A673 (cell line): ENCODE measurements around the gene TMEM100. TPM values are rescaled to one million over a fixed set of nuclear protein-coding genes. Genes with fewer than 3 reads are reported as not detected.
A peak's percentile ranks its signal among the peaks of the same experiment; 100 is the strongest.

ENCODE experiments used
- BruUV-seq: library from RNA; stranded (reverse); fragments of 400-500 nt; replicated peaks from 2 replicates; lab custom pipeline; 2021; lab: Mats Ljungman, UMichigan
- CTCF ChIA-PET: fragments of 300-600 bp; sonication (Branson Sonifier 250); formaldehyde crosslinking; loops from one replicate; lab custom pipeline; 2022; ENCODE audit warnings: antibody characterized with exemption; lab: Charles Lee
- POLR2A ChIA-PET: fragments of 300-600 bp; sonication (Branson Sonifier 250); formaldehyde crosslinking; loops from one replicate; lab custom pipeline; 2022; ENCODE audit warnings: antibody characterized with exemption; ENCODE audit not compliant: low non-redundant PET; lab: Charles Lee
- DNase-seq: peaks from one replicate; pipeline ENCODE4 v3.0.0-alpha.2; 2015; ENCODE audit warnings: low spot score
- H3K27ac ChIP-seq: fragments of 200-600 bp; sonication (generic); 2 replicates; pipeline ENCODE4 v1.5.1; 2016; ENCODE audit warnings: mixed run types, low read depth, mild to moderate bottlenecking, mixed read lengths, antibody characterized with exemption, low read length; ENCODE audit not compliant: poor library complexity, severe bottlenecking
- H3K27me3 ChIP-seq: fragments of 200-600 bp; sonication (generic); replicated peaks from 2 replicates; pipeline ENCODE4 v1.6.1; 2017; ENCODE audit warnings: mixed run types, low read depth, mild to moderate bottlenecking, mixed read lengths, antibody characterized with exemption, low read length; ENCODE audit not compliant: insufficient read depth, poor library complexity
- H3K36me3 ChIP-seq: fragments of 200-600 bp; sonication (generic); 2 replicates; pipeline ENCODE4 v1.6.1; 2016; ENCODE audit warnings: mixed run types, mild to moderate bottlenecking, mixed read lengths, antibody characterized with exemption, low read length; ENCODE audit not compliant: insufficient read depth, poor library complexity, severe bottlenecking
- H3K4me1 ChIP-seq: fragments of 200-600 bp; sonication (generic); 2 replicates; pipeline ENCODE4 v1.6.1; 2017; ENCODE audit warnings: mixed run types, mild to moderate bottlenecking, mixed read lengths, antibody characterized with exemption, low read length; ENCODE audit not compliant: insufficient read depth, poor library complexity, severe bottlenecking
- H3K4me3 ChIP-seq: fragments of 200-600 bp; sonication (generic); 2 replicates; pipeline ENCODE4 v1.5.1; 2016; ENCODE audit warnings: low read depth, mixed run types, mild to moderate bottlenecking, mixed read lengths, low read length; ENCODE audit not compliant: poor library complexity, severe bottlenecking
- H3K9me3 ChIP-seq: fragments of 200-600 bp; sonication (generic); 2 replicates; pipeline ENCODE4 v1.6.1; 2016; ENCODE audit warnings: mixed run types, low read depth, mild to moderate bottlenecking, mixed read lengths, antibody characterized with exemption, low read length; ENCODE audit not compliant: poor library complexity, severe bottlenecking
- EZH2 ChIP-seq: fragments of 200-600 bp; sonication (generic); IDR thresholded peaks from 2 replicates; pipeline ENCODE4 v1.6.1; 2017; ENCODE audit warnings: borderline replicate concordance, low read depth, mild to moderate bottlenecking, mixed read lengths, antibody characterized with exemption, low read length; ENCODE audit not compliant: poor library complexity, severe bottlenecking
- intact Hi-C: fragments of 100-400 bp; cut with micrococcal nuclease; formaldehyde crosslinking; loops from one replicate; pipeline ENCODE4 v1.10.0; 2022; ENCODE audit not compliant: unreplicated experiment
- total RNA-seq: library from RNA; stranded (reverse); gene quantifications from 2 replicates; pipeline ENCODE4 v1.2.3, GENCODE V29; 2021
- TF ChIP-seq, protein P1 (sequence below): fragments of 300-800, 200-600 bp; sonication (generic); conservative IDR thresholded peaks from 2 replicates; pipeline ENCODE4 v1.5.1; 2017; ENCODE audit warnings: low read depth, mild to moderate bottlenecking, antibody characterized with exemption, low read length, moderate library complexity, mixed read lengths

The TMEM100 gene
- total RNA-seq, 1 experiment from 2014 or later = 7.9 TPM

GRCh38 chr17:55769625-55770000, 46.9 kb upstream of the TMEM100 start:
- BruUV-seq = no TSS peak
- H3K4me1 ChIP-seq = peaks cover 23% of the 10 kb centered on the region
- POLR2A ChIA-PET = no interaction called here
- H3K4me3 ChIP-seq = no peak overlapping the region
- H3K36me3 ChIP-seq = no peaks in the 10 kb centered on the region
- intact Hi-C loops = no loop called here
- H3K27me3 ChIP-seq = no peaks in the 10 kb centered on the region
- CTCF ChIA-PET = interaction anchor here (1.0 to 2.2 kb wide), 5 partner anchors 128 to 255 kb away, joined by 3 to 27 read pairs (median 3); no protein-coding TSS in a partner anchor
- peak; percentile 35 for DNase-seq
- H3K27ac ChIP-seq = no peak overlapping the region
- H3K9me3 ChIP-seq = no peaks in the 10 kb centered on the region
- TF ChIP-seq, protein P1, sequence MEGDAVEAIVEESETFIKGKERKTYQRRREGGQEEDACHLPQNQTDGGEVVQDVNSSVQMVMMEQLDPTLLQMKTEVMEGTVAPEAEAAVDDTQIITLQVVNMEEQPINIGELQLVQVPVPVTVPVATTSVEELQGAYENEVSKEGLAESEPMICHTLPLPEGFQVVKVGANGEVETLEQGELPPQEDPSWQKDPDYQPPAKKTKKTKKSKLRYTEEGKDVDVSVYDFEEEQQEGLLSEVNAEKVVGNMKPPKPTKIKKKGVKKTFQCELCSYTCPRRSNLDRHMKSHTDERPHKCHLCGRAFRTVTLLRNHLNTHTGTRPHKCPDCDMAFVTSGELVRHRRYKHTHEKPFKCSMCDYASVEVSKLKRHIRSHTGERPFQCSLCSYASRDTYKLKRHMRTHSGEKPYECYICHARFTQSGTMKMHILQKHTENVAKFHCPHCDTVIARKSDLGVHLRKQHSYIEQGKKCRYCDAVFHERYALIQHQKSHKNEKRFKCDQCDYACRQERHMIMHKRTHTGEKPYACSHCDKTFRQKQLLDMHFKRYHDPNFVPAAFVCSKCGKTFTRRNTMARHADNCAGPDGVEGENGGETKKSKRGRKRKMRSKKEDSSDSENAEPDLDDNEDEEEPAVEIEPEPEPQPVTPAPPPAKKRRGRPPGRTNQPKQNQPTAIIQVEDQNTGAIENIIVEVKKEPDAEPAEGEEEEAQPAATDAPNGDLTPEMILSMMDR = no peak
- TF ChIP-seq EZH2 = no peak

DNA sequence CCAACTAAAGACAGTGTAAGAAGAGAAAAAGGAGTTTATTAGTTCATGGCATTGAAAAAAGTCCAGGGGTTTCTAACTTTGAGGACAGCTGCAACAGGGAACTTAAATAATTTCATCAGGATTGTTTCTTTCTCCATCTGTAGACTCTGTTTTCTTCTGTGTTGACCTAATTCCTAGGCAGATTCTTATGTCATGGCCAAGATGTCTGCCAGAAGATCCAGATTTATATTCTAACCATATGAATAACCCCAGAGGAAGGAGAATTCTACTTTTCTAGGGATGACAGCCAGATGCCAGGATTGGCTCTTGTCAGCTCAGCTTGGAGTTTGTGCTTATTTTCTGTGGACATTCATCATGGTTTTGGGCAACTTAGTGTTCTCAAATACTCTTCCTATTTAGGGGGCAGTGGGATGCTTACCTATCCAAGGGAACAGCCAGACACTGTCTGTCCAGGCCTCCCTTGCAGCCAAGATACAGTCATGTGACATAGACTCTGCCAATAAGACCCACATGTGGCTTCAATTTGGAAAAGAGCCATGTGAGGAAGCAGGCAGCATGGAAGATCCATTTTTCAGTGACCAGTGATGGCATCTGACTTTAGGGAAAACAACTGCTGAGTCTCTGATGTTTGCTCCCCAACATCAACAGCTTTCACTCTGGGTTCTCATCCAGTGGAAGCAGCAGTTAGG, 46.4 kb upstream of the TMEM100 start:
- DNase-seq = no peak
- no TSS peak for BruUV-seq
- intact Hi-C loops = no loop called here
- CTCF ChIA-PET = interaction anchor here (1.0 to 2.2 kb wide), 3 partner anchors 127 to 242 kb away, joined by 3 to 27 read pairs (median 5); no protein-coding TSS in a partner anchor
- Histone ChIP-seq H3K4me1 (peaks cover 28% of the 10 kb centered on the region), H3K4me3 (no peak overlapping the region), H3K27me3 (no peaks in the 10 kb centered on the region), H3K36me3 (no peaks in the 10 kb centered on the region), H3K9me3 (no peaks in the 10 kb centered on the region), H3K27ac (no peak overlapping the region)
- TF ChIP-seq EZH2 = no peak
- TF ChIP-seq, protein P1 = no peak
- POLR2A ChIA-PET = no interaction called here

DNA sequence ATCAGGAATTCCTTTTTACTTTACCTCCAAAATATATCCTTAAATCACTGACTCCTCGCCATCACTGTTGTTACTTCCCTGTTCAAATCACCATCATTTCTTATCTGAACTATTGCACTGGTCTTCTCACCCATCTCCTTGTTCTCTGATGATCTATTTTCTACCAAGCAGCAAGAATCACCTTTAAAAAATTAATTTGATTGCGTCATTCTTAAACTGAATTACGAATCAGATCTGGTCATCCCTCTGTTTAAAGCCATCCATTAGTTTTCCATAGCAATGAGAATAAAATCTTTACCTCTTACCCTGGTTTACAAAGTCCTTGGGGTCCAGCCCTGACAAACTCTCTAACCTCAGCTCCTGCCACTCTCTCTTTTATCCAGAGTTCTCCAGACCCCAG, 42.8 kb upstream of the TMEM100 start:
- intact Hi-C loops = no loop called here
- no TSS peak for BruUV-seq
- POLR2A ChIA-PET = no interaction called here

More for the DNA sequence above, 42.8 kb upstream of the TMEM100 start:
- Histone ChIP-seq H3K9me3 (no peaks in the 10 kb centered on the region), H3K36me3 (no peaks in the 10 kb centered on the region), H3K27me3 (no peaks in the 10 kb centered on the region), H3K27ac (peak overlapping the region; percentile 80), H3K4me1 (peaks cover 50% of the 10 kb centered on the region), H3K4me3 (no peak overlapping the region)
- DNase-seq = no peak
- no peak for TF ChIP-seq EZH2
- TF ChIP-seq, protein P1 = no peak
- CTCF ChIA-PET = no interaction called here
